Measurements from ENCODE around the gene NEU2. TPM values are rescaled to one million over a fixed set of nuclear protein-coding genes. Genes with fewer than 3 reads are reported as not detected.
"Not testable (repeated sequence)": the region's sequence is repeated elsewhere in the genome, so short reads cannot be mapped to it uniquely, and the experiment has no call there.

NEU2 gene
- total RNA-seq, 6 donors from 2014 or later, result not detected

GRCh38 chr2:233063976-233064411 lies 31.5 kb downstream of the NEU2 start:
- Histone ChIP-seq H3K27me3 (no peaks in the 10 kb centered on the region), H3K9me3 (no peaks in the 10 kb centered on the region), H3K4me1 (peaks cover 58 to 78% (median 60%) of the 10 kb centered on the region in 4 donors), H3K36me3 (no peaks in the 10 kb centered on the region), H3K4me3 (peak overlapping the region in 1 of 4 donors; percentile 56), H3K27ac (peak overlapping the region in 3 of 4 donors; percentile 88 to 94 (median 92))
- DNase-seq (no peak), ATAC-seq (ENCODE audit: low FRiP score in 2 of 2) (no peak)
- 56% methylated on average over 9 of the region's 9 CpGs; no CpG with 5 or more reads in 1 of the 2 donors for WGBS, 2 donors
- TF ChIP-seq CTCF (IDR thresholded peaks at IDR 0.05) (no peak), POLR2A (IDR thresholded peaks at IDR 0.05) (no peak), EP300 (IDR thresholded peaks at IDR 0.05) (no peak), POLR2AphosphoS5 (IDR thresholded peaks at IDR 0.05) (no peak)

- ATAC-seq (ENCODE audit: low FRiP score in 2 of 2) (no peak), DNase-seq (no peak)
- H3K4me3 ChIP-seq, result no peak overlapping the region
- no peak for TF ChIP-seq CTCF (IDR thresholded peaks at IDR 0.05)
- TF ChIP-seq POLR2AphosphoS5 (IDR thresholded peaks at IDR 0.05), result no peak
- peak overlapping the region in 2 of 4 donors; percentile 88 to 94 for H3K27ac ChIP-seq
- WGBS, 2 donors, result 65 to 75% methylated on average over 16 of the region's 16 CpGs
- H3K36me3 ChIP-seq, result no peaks in the 10 kb centered on the region
- no peaks in the 10 kb centered on the region for H3K27me3 ChIP-seq
- H3K4me1 ChIP-seq, result peaks cover 51 to 73% (median 57%) of the 10 kb centered on the region in 4 donors
- no peaks in the 10 kb centered on the region for H3K9me3 ChIP-seq
These were observed 32.2 kb downstream of the NEU2 start for GRCh38 chr2:233064530-233065199.

- Histone ChIP-seq H3K27ac (peak overlapping the region in 1 of 4 donors; percentile 31), H3K4me1 (peaks cover 48 to 68% (median 53%) of the 10 kb centered on the region in 4 donors)
- not testable (repeated sequence) for H3K27me3 ChIP-seq; H3K36me3 ChIP-seq; ATAC-seq (ENCODE audit: low FRiP score in 2 of 2); H3K9me3 ChIP-seq; H3K4me3 ChIP-seq
- peak in 1 of 2 donors; percentile 62 for DNase-seq
- WGBS, 2 donors, result 49 to 56% methylated on average over 4 of the region's 4 CpGs
These were observed 32.7 kb downstream of the NEU2 start for GRCh38 chr2:233065200-233065589.

- Histone ChIP-seq H3K9me3 (no peaks in the 10 kb centered on the region), H3K36me3 (no peaks in the 10 kb centered on the region), H3K27me3 (no peaks in the 10 kb centered on the region), H3K27ac (peak overlapping the region in 1 of 4 donors; percentile 35), H3K4me1 (peaks cover 42 to 60% (median 49%) of the 10 kb centered on the region in 4 donors), H3K4me3 (no peak overlapping the region)
- TF ChIP-seq POLR2AphosphoS5 (IDR thresholded peaks at IDR 0.05) (no peak), EP300 (IDR thresholded peaks at IDR 0.05) (no peak)
- 92 to 99% methylated on average over 9 of the region's 9 CpGs for WGBS, 2 donors
- no peak for ATAC-seq (ENCODE audit: low FRiP score in 2 of 2)
- DNase-seq, result no peak
These were observed 33.5 kb downstream of the NEU2 start for GRCh38 chr2:233065954-233066470.

- Histone ChIP-seq H3K9me3 (peaks cover 0 to 6% (median 0%) of the 10 kb centered on the region in 4 donors), H3K27ac (peak overlapping the region in 3 of 4 donors; percentile 30 to 40 (median 35)), H3K36me3 (no peaks in the 10 kb centered on the region), H3K4me1 (peaks cover 16 to 31% (median 22%) of the 10 kb centered on the region in 4 donors), H3K27me3 (no peaks in the 10 kb centered on the region), H3K4me3 (no peak overlapping the region)
- ATAC-seq (ENCODE audit: low FRiP score in 2 of 2) (peak in 1 of 2 donors; percentile 39), DNase-seq (no peak)
- 46 to 62% methylated on average over 9 of the region's 9 CpGs for WGBS, 2 donors
- TF ChIP-seq EP300 (IDR thresholded peaks at IDR 0.05) (no peak), POLR2A (IDR thresholded peaks at IDR 0.05) (no peak), CTCF (IDR thresholded peaks at IDR 0.05) (no peak), POLR2AphosphoS5 (IDR thresholded peaks at IDR 0.05) (no peak)
These were observed 36.4 kb downstream of the NEU2 start for GRCh38 chr2:233068762-233069418.

All from upper lobe of left lung (tissue), 6 donors.